SW 1271 (cell line): Measurements from ENCODE around the gene KCNQ4.

ENCODE experiments used
- DNase-seq, 2 experiments: peaks; one replicate each; lab custom pipeline; 2025; lab: John Stamatoyannopoulos, UW

The KCNQ4 gene

DNA sequence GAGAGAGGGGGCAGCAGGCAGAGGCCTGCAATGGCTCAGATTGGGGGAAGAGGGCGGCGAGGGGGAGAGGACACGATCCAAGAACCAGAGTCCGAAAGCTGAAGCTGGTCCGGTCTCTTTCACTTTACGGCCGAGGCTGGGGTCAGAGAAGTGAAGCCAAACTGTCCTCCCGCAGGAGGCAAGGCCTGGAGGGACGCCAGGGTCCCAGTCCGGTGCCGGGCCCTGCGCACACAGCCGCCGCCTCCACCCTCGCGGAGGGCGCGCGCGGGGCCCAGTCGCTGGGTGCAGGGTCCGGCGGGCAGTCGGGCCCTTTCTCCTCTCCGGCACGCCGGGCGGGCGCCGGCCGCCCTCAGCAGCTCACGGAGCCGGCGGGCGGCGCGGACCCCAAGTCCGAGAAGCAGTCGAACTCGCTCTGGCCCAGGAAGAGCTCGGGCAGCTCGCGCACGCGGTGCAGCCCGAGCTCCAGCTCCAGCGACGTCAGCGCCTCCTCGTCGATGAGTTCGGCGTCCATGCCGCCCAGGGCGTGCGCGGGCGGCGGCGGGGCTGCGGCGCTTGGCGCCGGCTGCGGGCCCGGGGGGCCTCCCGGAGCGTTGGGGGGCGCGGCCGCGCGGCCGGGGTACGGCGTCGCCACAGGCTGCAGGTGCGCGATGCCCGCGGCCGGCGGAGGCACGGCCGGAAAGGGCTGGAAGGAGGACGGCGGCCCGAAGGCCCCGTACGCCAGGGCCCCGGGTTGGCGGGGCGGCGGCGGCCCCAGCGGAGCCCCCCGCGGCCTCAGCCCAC is 77.8 kb downstream of the KCNQ4 start:
- DNase-seq = peak in 1 of 2 experiments; percentile 17

DNA sequence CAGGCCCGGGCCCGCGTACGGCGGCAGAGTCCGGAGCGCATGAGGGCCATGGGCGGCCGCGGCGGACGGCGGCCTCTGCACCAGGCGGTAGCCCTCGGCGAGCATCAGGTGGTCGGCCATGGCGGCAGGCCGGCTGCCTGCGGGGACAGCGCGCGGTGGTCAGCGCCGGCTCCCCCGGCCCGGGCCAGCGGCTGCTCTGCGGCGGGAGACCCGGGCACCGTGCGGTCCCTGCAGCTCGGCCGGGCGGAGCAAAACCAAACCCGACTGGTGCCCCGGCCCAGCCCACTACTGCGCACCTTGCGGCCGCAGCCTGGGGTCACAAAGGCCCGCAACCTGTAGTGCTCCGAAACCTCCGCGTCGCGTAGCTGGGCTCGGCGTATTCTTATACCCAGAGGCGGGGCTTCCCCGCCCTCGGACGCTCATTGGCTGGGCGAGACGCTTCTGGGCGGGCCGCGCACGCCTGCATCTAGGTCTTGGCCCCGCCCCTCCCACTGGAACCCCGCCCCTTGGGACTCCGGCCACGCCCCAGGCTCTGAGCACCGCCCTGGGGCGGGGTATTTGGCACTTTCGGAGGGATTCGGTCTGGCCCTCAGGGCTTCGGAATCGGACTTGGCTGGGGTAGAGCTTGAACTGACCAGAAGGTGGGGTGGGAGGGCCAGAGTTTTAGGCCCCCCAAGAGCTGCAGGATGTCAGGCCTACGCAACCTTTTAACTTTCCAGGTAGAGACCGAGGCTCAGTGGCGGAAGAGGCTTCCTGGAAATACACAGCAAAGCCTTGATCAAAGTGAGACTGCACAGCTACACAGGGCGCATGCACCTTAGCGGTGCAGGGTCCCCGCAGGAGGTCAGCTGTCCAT is 78.6 kb downstream of the KCNQ4 start, which contains the start of gene CITED4:
TSS of gene CITED4 (minus strand) at position 356 of the 856 bp plus-strand sequence. CDS start at position 120, 236 bp downstream.
- peak; percentile 86 to 94 for DNase-seq

DNA sequence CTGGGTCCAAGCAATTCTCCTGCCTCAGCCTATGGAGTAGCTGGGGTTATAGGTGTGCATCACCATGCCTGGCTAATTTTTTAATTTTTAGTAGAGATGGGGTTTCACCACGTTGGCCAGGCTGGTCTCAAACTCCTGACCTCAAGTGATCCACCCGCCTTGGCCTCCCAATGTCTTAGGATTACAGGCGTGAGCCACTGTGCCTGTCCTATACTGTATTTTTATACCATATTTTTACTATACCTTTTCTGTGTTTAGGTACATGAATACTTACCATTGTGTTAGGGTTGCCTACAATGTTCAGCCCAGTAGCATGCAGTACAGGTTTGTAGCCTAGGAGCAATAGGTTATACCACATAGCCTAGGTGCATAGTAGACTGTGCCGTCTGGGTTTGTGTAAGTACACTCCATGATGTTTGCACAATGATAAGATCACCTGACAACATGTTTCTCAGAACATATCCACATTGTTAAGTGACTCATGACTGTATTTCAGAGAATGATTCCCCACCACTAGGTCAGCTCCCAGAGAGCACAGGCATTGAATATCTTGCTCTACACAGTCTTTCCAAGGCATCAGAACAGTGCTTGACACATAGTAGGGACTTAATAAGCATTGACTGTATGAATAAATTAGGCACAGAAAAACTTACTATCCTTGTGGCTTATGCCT is 84.6 kb downstream of the KCNQ4 start:
- DNase-seq = no peak

DNA sequence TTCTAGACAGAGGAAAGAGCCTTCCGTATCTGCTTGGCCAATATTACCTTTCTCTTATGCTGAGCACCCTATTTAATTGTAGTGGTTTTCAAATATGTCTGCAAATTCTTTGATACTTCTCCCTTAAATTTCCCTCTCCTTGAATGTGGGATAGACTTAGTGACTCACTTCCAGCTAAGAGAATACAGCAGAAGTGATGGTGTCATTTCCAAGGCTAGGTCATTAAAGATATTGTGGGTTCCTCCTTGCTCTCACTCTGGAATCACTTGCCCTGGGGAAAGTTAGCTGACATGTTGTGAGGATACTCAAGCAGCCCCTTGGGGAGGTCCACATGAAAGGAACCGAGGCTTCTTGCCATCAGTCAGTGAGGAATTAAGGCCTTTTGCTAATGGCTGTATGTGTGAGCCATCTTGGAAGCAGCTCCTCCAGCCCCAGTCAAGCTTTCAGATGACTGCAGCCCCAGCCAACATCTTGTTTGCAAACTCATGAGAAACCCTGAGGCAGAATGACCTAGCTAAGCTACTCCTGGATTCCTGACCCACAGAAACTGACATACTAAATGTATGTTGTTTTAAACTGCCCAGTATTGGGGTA is 86.6 kb downstream of the KCNQ4 start:
- DNase-seq = no peak

DNA sequence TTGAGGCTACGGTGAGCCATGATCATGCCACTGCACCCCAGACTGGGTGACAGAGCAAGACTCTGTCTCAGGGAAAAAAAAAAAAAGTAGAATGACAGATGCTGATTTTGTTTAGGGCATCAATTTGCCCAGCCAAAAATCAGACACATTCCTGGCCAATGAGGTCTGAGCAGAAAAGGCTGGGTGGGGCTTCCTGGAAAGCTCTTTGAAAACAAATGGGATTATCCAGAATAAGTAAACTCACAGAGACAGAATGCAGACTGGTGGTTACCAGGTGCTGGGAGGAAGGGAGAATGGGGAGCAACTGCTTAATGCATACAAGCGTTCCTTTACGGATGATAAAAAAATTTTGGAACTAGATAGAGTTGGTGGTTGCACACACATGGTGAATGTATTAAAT is 88.7 kb downstream of the KCNQ4 start:
- DNase-seq = no peak

DNA sequence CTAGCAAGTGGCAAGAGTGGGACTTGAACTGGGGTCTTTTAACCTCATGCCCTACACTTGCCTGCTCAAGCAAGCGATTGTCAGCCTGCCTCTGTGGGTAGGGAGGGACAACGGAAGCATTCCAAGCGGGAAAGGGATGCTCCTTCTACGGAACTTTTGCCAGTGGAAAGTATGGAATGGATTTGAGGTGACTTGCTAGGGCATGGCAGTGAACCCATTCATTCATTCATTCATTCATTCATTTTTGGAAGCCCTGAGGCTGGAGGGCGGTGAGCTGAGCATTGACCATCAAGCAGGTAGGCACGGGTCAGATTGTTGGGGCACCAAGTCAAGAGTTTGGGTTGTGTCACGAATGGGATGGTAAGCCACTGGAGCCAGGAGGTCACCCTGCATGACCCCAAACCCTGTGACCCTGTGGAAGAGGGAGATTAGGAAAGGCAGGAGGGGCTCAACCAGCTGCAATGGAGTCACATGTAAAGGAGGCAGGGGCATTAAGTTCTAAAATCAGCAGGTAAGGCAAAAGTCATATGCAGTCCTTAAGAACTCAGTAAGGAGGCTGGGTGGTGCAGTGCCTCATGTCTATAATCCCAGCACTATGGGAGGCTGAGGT is 90.4 kb downstream of the KCNQ4 start:
- DNase-seq = no peak

DNA sequence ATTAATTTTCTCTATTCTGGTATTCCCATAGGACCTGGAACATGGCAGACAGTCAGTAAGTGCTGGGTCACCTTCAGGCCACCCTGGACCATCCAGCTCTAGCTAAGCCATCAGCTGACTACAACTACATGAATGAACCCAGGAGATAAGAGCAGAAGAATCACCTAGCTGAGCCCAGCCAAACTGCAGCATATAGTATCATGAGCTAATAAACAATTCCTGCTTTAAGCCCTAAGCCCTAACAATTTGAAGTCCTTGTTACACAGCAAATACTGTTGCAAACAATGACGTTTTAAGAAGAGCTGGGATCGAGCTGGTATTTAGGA is 92.8 kb downstream of the KCNQ4 start:
- no peak for DNase-seq

DNA sequence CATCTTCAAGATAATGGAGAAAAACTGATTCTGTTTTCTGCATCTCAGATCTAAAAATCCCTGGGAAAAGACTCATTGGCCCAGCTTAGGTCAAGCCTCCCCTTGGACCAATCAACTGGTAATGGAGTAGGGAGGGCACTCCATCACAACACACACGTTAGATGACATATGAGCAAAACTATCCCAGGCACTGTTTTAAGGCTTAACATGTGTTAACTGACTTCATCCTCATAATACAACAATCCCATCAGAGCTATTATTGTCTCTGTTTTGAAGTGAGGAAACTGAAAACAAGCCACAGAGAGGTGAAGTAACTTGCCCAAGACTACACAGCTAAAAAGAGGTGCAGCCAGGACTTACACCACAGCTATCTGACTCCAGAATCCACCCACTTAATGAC is 93.3 kb downstream of the KCNQ4 start:
- DNase-seq = no peak

DNA sequence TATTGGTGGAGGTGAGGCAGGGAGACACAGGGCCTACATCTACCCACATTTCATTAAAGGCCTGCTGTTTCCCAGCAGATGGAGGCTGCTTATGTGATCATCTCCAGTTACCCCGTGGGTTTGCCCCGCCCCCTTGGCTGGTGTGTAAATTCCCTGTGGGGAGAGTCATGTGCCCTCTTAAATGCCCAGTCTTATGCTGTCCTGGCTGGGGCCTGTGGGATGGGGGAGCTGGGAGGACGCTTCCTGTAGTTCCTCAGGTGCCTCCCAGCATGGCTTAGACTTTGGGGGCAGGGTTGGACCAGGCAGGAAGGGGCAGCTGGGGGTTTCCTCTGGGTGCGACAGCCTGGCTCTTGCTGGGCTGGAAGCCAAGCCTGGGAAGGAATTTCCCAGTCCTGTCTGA is 94.1 kb downstream of the KCNQ4 start:
- DNase-seq = peak; percentile 73 to 87

DNA sequence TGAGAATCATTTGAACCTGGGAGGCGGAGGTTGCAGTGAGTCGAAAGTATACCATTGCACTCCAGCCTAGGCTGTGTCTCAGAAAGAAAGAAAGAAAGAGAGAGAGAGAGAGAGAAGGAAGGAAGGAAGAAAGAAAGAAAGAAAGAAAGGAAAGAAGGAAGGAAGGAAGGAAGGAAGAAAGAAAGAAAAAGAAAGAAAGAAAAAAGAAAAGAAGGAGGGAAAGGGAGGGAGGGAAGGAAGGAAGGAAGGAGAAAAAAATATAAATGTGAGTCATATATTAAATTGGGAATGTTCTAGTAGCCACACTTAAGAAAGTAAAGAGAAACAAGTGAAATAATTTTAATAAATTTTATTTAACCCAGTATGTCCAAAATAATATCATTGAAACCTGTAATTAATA is 95.3 kb downstream of the KCNQ4 start:
- DNase-seq = no peak

DNA sequence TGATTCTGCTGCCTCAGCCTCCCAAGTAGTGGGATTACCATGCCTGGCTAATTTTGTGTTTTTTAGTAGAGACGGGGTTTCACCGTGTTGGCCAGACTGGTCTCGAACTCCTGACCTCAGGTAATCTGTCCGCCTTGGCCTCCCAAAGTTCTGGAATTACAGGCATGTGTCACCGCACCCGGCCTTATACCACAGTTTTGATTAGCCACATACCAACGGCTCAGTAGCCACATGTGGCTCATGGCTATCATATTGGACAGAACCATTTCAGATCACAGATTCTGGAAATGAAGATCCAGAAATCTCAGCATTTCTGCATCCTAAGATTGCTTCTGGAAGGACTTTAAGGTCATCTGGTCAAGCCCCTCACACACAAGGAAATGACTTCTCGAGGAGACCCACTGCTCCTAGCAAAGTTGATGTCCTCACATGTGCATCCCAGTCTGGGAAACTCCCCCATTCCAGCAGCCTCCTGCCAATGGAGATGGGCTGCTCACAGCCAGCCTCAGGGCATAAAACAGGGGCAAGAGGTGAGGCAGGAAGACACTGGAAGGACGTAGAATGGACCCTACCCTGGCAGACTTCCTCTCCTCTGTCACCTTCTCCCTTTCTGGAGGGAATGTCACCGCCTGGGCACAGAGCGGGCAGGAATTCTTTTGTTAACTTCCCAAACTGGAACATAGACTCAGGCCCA is 96.0 kb downstream of the KCNQ4 start:
- DNase-seq = no peak

DNA sequence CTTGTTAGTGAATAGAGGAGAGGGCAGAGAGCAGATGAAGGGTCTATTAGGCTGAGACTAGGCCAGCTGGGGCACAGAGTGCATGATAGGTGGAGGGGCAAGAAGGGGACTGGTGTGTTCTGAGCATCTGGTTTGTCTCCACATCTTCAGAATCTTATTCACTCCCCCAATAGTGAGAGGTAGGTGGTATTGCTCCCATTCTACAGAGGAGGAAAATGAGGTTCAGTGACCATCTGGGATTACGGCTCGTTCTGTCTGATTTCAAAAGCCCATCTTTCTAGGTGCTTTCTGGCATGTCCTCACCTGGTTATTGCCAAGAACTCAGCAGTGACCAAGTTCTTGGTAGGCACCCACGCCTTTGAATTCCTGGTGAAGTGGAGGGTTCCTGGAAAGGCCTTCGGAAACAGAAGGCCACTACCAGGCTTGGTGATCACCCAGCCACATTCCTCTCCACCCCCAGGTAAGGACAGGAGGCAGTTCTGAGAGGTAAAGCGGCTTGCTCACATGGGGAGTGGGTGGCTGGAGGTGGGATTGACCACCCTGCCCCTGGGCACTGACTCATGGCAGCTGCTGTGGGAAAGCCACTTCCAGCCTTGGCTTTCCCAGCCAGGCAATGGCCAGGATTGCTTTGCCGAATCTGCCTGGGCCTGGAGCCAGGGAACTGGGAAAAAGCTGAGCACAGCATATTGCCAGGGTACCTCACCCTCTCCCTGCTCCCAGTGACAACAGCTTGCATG is 97.4 kb downstream of the KCNQ4 start:
- DNase-seq = no peak

DNA sequence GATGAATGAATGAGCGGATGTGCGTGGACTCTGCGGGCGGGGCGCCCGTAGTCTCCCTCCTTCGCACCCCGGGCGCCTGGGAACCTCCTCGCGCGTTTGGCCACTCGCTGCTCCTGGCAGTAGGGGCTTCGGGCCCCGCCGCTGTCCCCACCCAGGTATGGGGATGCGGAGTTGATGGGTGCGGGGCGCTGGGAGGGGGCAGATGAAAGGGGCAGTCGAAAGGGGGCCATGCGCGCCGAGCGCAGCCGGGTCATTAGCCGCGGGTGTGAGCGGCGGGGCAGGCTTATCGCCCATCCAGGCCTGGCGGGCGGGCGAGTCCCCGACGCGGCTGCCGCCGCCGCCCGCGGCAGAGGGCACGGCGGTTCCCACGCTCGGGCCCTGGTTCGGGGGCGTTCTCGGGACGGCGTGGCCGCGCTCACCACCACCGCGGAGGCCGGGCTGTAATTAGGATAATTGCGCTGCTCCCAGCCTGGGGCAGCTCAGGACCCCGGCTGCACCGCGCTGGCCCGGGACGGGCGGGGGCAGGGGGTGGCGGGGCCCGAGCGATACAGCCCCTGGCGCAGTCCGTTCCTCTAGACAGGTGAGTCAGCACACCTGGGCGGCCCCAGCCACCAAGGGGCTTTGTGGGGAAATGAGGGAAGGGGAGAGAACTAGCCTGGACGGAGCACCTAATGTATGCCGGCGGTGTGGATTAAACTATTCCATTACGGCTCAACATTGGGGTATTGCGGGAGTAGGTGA is 100.6 kb downstream of the KCNQ4 start:
- no peak for DNase-seq

DNA sequence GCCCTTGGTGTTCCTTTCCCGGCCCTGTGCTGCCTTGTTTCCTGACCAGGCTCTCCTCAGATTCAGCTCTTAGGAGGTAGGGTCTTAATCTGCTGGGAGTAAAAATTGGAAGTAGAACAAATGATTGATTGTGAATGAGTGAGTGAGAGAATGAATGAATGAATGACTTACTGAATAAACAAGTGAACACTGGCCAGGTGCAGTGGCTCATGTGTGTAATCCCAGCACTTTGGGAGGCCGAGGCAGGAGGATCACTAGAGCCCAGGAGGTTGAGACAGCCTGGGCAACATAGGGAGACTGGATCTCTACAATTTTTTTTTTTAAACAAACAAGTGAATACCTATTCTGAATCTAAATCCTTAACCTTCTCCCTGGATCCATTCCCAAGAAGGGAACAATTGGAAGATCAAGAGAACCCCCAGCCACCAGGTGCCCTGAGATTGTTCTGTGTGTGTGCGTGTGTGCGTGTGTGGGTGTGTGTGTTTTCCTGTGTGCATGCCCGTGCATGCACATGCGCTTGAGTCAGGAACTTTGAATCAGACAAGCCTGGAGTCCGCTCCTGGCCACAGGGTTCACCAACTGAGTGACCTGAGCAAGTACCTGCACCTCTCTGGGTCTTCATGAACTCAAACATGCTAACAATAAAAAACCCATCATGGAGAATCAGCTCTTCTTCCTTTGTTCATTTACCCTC is 102.9 kb downstream of the KCNQ4 start:
- DNase-seq = no peak

DNA sequence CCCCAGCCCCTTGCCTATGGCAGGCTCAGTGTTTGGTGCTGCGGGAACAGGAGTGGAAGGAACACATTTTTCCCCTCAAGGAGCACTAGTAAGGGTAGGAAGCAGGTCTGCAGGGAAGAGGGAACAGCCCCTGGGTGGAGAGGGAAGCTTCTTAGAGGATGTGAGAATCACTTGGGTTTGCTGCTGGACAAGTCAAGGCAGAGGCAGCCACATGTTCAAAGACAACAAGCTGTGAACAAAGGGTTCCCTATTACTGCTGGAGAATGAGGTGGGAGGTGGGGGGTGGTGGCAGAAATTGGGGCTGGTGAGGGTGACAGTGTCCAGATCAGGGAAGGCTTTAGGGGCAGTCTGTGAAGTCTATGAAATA is 103.4 kb downstream of the KCNQ4 start:
- DNase-seq = no peak

DNA sequence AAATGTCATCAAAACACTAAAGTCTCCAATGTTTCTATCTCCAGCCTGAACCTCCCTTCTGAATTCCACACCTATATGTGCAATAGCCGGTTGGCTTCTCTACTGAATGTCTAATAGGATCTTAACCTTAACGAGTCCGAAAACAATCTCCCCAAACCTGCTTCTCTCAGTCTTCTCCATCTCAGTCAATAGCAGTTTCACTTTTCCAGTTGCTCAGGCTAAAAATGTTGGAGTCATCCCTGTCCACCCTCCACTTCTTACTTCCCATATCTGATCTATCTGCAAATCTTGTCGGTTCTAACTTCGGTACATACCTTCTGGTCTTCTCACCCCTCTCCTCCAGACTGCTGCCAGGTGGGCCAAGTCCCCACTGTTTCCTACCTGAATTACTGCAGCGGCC is 104.1 kb downstream of the KCNQ4 start:
- no peak for DNase-seq
